B cell (primary cell): ENCODE data around the gene CELF4. TPM values are rescaled to one million over a fixed set of nuclear protein-coding genes. Genes with fewer than 3 reads are reported as not detected.

Source experiments
- ATAC-seq: fragments of 200-7000 bp; cut with Tn5 transposase; one replicate; pipeline ENCODE4 v1.10.0; 2021; ENCODE audit warnings: low read depth, mild to moderate bottlenecking, moderate number of reproducible peaks, moderate library complexity
- CTCF ChIA-PET: fragments of 350-600 bp; sonication (Branson Sonifier 250); formaldehyde crosslinking; loops from one replicate; lab custom pipeline; 2021; ENCODE audit warnings: antibody characterized with exemption, inconsistent platforms; lab: Charles Lee
- POLR2A ChIA-PET: fragments of 350-600 bp; sonication (Branson Sonifier 250); formaldehyde crosslinking; loops from one replicate; lab custom pipeline; 2021; ENCODE audit warnings: antibody characterized with exemption; lab: Charles Lee
- DNase-seq: peaks from one replicate; pipeline ENCODE4 v3.0.0; 2013
- H2AFZ ChIP-seq: 2 replicates; pipeline ENCODE4 v1.6.1; 2012; ENCODE audit warnings: mild to moderate bottlenecking, low read depth, low read length; ENCODE audit not compliant: insufficient read depth, poor library complexity, severe bottlenecking
- H3K27ac ChIP-seq, 2 donors: 1 replicate in 1 of 2; 2 replicates in 1 of 2; pipeline ENCODE4 v1.5.1; 2012 to 2013; ENCODE audit warnings: low read length in 2 of 2, mild to moderate bottlenecking in 2 of 2, moderate library complexity in 1 of 2
- H3K27me3 ChIP-seq, 4 experiments: fragments of 200-600 bp in 1 of 4; sonication (generic) in 1 of 4; replicated peaks in 1 of 4; 1 replicate in 2 of 4; 2 replicates in 2 of 4; pipeline versions ENCODE4 v1.6.1 to v1.7.0; 2013 to 2016; ENCODE audit warnings: low read length in 3 of 4, mild to moderate bottlenecking in 2 of 4, mixed read lengths in 1 of 4, moderate library complexity in 1 of 4; ENCODE audit not compliant: insufficient read depth in 4 of 4, control insufficient read depth in 3 of 4; ENCODE audit errors: control extremely low read depth in 1 of 4
- H3K36me3 ChIP-seq, 2 experiments: replicated peaks in 1 of 2; 1 replicate in 1 of 2; 2 replicates in 1 of 2; pipeline versions ENCODE4 v1.6.1 to v1.7.1; 2013; ENCODE audit warnings: low read length in 1 of 2; ENCODE audit not compliant: insufficient read depth in 2 of 2, control insufficient read depth in 1 of 2; ENCODE audit errors: control extremely low read depth in 1 of 2, extremely low read depth in 1 of 2
- H3K4me1 ChIP-seq, 2 donors: fragments of 200-600 bp in 1 of 2; sonication (generic) in 1 of 2; 1 replicate in 1 of 2; 2 replicates in 1 of 2; pipeline versions ENCODE4 v1.5.1 to v1.6.1; 2013 to 2017; ENCODE audit warnings: low read length in 2 of 2; ENCODE audit not compliant: control insufficient read depth in 2 of 2, insufficient read depth in 2 of 2
- H3K4me2 ChIP-seq: replicated peaks from 2 replicates; pipeline ENCODE3; 2012; ENCODE audit warnings: mild to moderate bottlenecking, low read depth, low read length; ENCODE audit not compliant: poor library complexity, severe bottlenecking
- H3K4me3 ChIP-seq, 5 experiments: fragments of 200-600 bp in 1 of 5; sonication (generic) in 1 of 5; 1 replicate in 3 of 5; 2 replicates in 2 of 5; pipeline versions ENCODE4 v1.5.1 to v1.7.0; 2011 to 2016; ENCODE audit warnings: low read length in 4 of 5, mild to moderate bottlenecking in 4 of 5, low read depth in 2 of 5, control low read depth in 1 of 5, moderate library complexity in 1 of 5; ENCODE audit not compliant: insufficient read depth in 1 of 5; ENCODE audit errors: control extremely low read depth in 1 of 5, extremely low read depth in 1 of 5
- H3K79me2 ChIP-seq: fragments of 200-600 bp; sonication (generic); one replicate; pipeline ENCODE4 v1.6.0; 2016; ENCODE audit warnings: low read length; ENCODE audit not compliant: control insufficient read depth, insufficient read depth
- H3K9ac ChIP-seq: fragments of 200-600 bp; sonication (generic); 2 replicates; pipeline ENCODE4 v1.6.1; 2017; ENCODE audit warnings: mild to moderate bottlenecking, low read length, moderate library complexity
- H3K9me3 ChIP-seq, 3 donors: one replicate each; pipeline versions ENCODE4 v1.6.1 to v1.7.1; 2013; ENCODE audit warnings: low read length in 2 of 3; ENCODE audit not compliant: control insufficient read depth in 2 of 3, insufficient read depth in 1 of 3; ENCODE audit errors: control extremely low read depth in 1 of 3
- H4K20me1 ChIP-seq: 2 replicates; pipeline ENCODE4 v1.6.0; 2012; ENCODE audit warnings: mild to moderate bottlenecking, low read length; ENCODE audit not compliant: insufficient read depth, control insufficient read depth, poor library complexity, severe bottlenecking
- H3K27ac Mint-ChIP-seq: one replicate; pipeline ENCODE4 v1.8.0; 2021; ENCODE audit warnings: mixed read lengths
- H3K27me3 Mint-ChIP-seq: one replicate; pipeline ENCODE4 v1.8.0; 2021; ENCODE audit warnings: mixed read lengths
- H3K4me1 Mint-ChIP-seq: one replicate; pipeline ENCODE4 v1.8.0; 2021; ENCODE audit warnings: mixed read lengths
- H3K4me3 Mint-ChIP-seq: one replicate; pipeline ENCODE4 v1.8.0; 2021; ENCODE audit warnings: mixed read lengths
- H3K9me3 Mint-ChIP-seq: one replicate; pipeline ENCODE4 v1.8.0; 2022; ENCODE audit warnings: mixed read lengths; ENCODE audit not compliant: insufficient read depth
- EZH2 ChIP-seq: IDR thresholded peaks from 2 replicates; pipeline ENCODE4 v1.6.1; 2012; ENCODE audit warnings: borderline replicate concordance, low read depth, mild to moderate bottlenecking, moderate library complexity, low read length; ENCODE audit not compliant: insufficient read depth, poor library complexity, severe bottlenecking
- WGBS: methylation state at CpG from one replicate; pipeline ENCODE4 v1.1.5; 2013; ENCODE audit warnings: missing lambda C conversion rate; ENCODE audit not compliant: insufficient coverage; 5-methylcytosine and 5-hydroxymethylcytosine counted together
- intact Hi-C: fragments of 100-400 bp; cut with micrococcal nuclease; formaldehyde crosslinking; loops from one replicate; pipeline ENCODE4 v1.10.0; 2022
- polyA plus RNA-seq: library from polyadenylated mRNA; depleted of rRNA; stranded (reverse); fragments of >200 nt; gene quantifications from 2 replicates; pipeline ENCODE4 v1.2.3, GENCODE V29; 2012
- total RNA-seq, 2 donors: library from RNA; stranded (reverse); fragments of 120-200 nt in 1 of 2; gene quantifications; 1 replicate in 1 of 2; 2 replicates in 1 of 2; pipeline versions ENCODE4 v1.2.3 to v1.2.4, GENCODE V29; 2013 to 2022
- TF ChIP-seq, protein P1 (sequence below): fragments of 200-600 bp; IDR thresholded peaks from one replicate; pipeline ENCODE4 v1.8.0; 2022; ENCODE audit warnings: antibody characterized with exemption, mild to moderate bottlenecking

The CELF4 gene
- total and polyA plus RNA-seq, 2 donors (not counting 1 experiment from before 2014, with no cell fraction given), result not detected

DNA sequence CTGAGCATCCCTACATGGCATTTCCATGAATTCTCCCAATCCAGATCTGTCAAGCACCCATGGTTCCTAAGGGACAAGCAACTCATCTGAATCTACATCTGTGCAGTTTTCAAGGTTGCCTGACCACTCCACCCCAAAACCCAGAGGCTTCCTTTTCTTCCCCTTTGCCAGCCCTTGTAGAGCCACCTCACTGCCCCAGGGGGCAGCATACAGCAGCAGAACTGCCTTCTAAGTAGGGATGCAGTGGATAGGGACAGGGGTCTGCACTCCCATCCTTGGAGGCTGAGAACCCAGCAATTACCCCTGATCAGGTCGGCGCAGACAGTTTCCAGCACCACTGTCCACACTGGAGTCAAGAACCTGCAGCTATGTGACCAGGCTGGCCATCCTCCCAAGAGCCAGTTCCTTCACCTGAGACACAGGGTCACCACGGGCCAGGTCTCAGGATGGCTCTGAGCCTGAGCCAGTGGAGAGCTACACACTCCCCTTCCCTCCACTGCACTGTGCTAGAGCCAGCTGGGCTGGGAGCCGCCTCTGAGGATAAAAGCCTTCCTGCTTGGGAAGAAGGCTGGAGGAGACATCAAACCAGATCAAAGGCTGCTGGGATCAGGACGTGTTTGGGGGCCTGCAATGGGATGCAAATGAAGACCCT is 283.1 kb downstream of the CELF4 start:
- Histone ChIP-seq H4K20me1 (no peaks in the 10 kb centered on the region), H3K79me2 (no peaks in the 10 kb centered on the region), H2AFZ (no peak overlapping the region), H3K36me3 (no peaks in the 10 kb centered on the region), H3K4me1 (no peaks in the 10 kb centered on the region), H3K27me3 (peaks cover 0 to 6% (median 0%) of the 10 kb centered on the region in 4 experiments), H3K27ac (no peak overlapping the region), H3K9ac (no peak overlapping the region), H3K4me2 (no peak overlapping the region), H3K4me3 (no peak overlapping the region), H3K9me3 (peaks cover 0 to 17% (median 0%) of the 10 kb centered on the region in 3 donors)
- H3K27me3 Mint-ChIP-seq, result peaks cover 12% of the 10 kb centered on the region
- H3K4me3 Mint-ChIP-seq, result no peak overlapping the region
- CTCF ChIA-PET, result no interaction called here
- intact Hi-C loops, result no loop called here
- DNase-seq, result no peak
- TF ChIP-seq EZH2, result no peak
- TF ChIP-seq, protein P1, sequence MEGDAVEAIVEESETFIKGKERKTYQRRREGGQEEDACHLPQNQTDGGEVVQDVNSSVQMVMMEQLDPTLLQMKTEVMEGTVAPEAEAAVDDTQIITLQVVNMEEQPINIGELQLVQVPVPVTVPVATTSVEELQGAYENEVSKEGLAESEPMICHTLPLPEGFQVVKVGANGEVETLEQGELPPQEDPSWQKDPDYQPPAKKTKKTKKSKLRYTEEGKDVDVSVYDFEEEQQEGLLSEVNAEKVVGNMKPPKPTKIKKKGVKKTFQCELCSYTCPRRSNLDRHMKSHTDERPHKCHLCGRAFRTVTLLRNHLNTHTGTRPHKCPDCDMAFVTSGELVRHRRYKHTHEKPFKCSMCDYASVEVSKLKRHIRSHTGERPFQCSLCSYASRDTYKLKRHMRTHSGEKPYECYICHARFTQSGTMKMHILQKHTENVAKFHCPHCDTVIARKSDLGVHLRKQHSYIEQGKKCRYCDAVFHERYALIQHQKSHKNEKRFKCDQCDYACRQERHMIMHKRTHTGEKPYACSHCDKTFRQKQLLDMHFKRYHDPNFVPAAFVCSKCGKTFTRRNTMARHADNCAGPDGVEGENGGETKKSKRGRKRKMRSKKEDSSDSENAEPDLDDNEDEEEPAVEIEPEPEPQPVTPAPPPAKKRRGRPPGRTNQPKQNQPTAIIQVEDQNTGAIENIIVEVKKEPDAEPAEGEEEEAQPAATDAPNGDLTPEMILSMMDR, result no peak
- peaks cover 2% of the 10 kb centered on the region for H3K9me3 Mint-ChIP-seq
- 52% methylated on average over 4 of the region's 5 CpGs for WGBS
- H3K4me1 Mint-ChIP-seq, result no peaks in the 10 kb centered on the region
- H3K27ac Mint-ChIP-seq, result no peak overlapping the region
- POLR2A ChIA-PET, result no interaction called here
- no peak for ATAC-seq

DNA sequence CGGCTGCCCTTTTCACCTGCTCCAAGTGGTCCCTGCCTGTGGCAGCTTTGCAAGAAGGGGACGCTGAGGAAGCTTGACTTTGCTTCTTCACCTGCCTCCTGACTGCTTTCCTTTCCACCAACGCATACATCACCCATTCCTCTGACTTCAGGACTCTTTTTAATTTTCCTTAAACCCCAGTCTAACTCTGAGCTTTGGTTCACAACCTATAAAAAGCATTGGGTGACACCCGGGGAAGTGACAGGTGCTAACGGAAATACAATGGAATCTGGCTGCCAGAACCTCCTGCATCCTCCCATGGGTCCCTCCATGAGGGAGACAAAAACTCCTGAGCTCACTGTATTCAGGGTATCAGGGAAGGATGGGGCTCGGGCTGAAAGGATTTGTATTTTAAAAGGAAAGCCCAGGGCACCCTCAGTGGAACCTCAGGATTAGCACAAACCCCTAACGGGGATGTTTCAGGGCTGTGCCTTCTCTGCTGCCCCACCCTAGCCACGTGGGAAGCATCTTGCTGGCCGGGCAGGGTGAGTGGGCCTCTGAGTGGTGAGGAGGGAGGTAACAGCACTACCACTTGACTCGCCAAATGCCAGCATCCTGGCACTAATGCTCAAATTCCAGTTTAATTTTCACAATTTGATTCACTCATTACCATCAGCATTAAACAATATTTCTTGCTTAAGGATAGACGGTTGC is 284.8 kb downstream of the CELF4 start:
- no peak overlapping the region for H2AFZ ChIP-seq
- WGBS, result 70% methylated on average over 4 of the region's 11 CpGs
- H3K9ac ChIP-seq, result no peak overlapping the region
- no peak overlapping the region for H3K4me2 ChIP-seq
- Mint-ChIP-seq H3K4me3 (no peak overlapping the region), H3K4me1 (no peaks in the 10 kb centered on the region), H3K9me3 (peaks cover 2% of the 10 kb centered on the region), H3K27me3 (peaks cover 19% of the 10 kb centered on the region), H3K27ac (no peak overlapping the region)
- H3K27ac ChIP-seq, result no peak overlapping the region
- peaks cover 0 to 29% (median 0%) of the 10 kb centered on the region in 3 donors for H3K9me3 ChIP-seq
- intact Hi-C loops, result no loop called here
- POLR2A ChIA-PET, result no interaction called here
- H3K4me1 ChIP-seq, result no peaks in the 10 kb centered on the region
- TF ChIP-seq, protein P1, result no peak
- no peak for TF ChIP-seq EZH2
- H3K79me2 ChIP-seq, result no peaks in the 10 kb centered on the region
- CTCF ChIA-PET, result no interaction called here
- no peak for DNase-seq
- H3K36me3 ChIP-seq, result no peaks in the 10 kb centered on the region
- no peak for ATAC-seq
- H3K4me3 ChIP-seq, result no peak overlapping the region
- H4K20me1 ChIP-seq, result no peaks in the 10 kb centered on the region
- H3K27me3 ChIP-seq, result peaks cover 0 to 12% (median 0%) of the 10 kb centered on the region in 4 experiments
